HepG2 (cell line): Measurements from ENCODE around the gene ARFGEF3. TPM values are rescaled to one million over a fixed set of nuclear protein-coding genes. Genes with fewer than 3 reads are reported as not detected.
A peak's percentile ranks its signal among the peaks of the same experiment; 100 is the strongest.

Experiments used
- ATAC-seq: fragments of 200-7000 bp; cut with Tn5 transposase; 3 replicates; pipeline ENCODE4 v1.9.1; 2020; ENCODE audit warnings: mild to moderate bottlenecking, moderate library complexity
- BruUV-seq: library from RNA; stranded (reverse); fragments of 400-500 nt; replicated peaks from 2 replicates; lab custom pipeline; 2021; lab: Mats Ljungman, UMichigan
- CTCF ChIA-PET: fragments of 300-600 bp; formaldehyde crosslinking; extraction: SDS; loops from one replicate; lab custom pipeline; 2021; ENCODE audit warnings: low total read pairs, inconsistent platforms, low intra/inter-chr PET ratio; lab: Yijun Ruan, JAX
- POLR2A ChIA-PET: fragments of 350-600 bp; sonication (Branson Sonifier 250); formaldehyde crosslinking; loops from one replicate; lab custom pipeline; 2020; ENCODE audit warnings: antibody characterized with exemption, inconsistent platforms; lab: Yijun Ruan, JAX
- DNase-seq: peaks from one replicate; pipeline ENCODE4 v3.0.0-alpha.2; 2015; ENCODE audit warnings: low spot score
- FAIRE-seq: peaks from 3 replicates; lab custom pipeline; 2011; peaks lifted over from hg19 to GRCh38; lab: Jason Lieb, UNC
- H2AFZ ChIP-seq: one replicate; pipeline ENCODE4 v1.6.1; 2011; ENCODE audit warnings: low read length, inconsistent platforms
- H3K27ac ChIP-seq: fragments of 300-600 bp; 3 replicates; pipeline ENCODE4 v1.8.0; 2011; ENCODE audit warnings: mixed run types, mild to moderate bottlenecking, mixed read lengths, low read length, inconsistent platforms; ENCODE audit not compliant: insufficient read depth; ENCODE audit errors: extremely low read length
- H3K27me3 ChIP-seq, 2 experiments: fragments of 200-600 bp in 1 of 2; 2 replicates in 1 of 2; 3 replicates in 1 of 2; pipeline versions ENCODE4 v1.6.0 to v1.8.0; 2011; ENCODE audit warnings: low read length in 2 of 2, mild to moderate bottlenecking in 2 of 2, moderate library complexity in 2 of 2, inconsistent platforms in 1 of 2; ENCODE audit not compliant: insufficient read depth in 2 of 2, control insufficient read depth in 1 of 2
- H3K36me3 ChIP-seq, 2 experiments: fragments of 200-600 bp in 1 of 2; replicated peaks in 1 of 2; 2 replicates in 1 of 2; 3 replicates in 1 of 2; pipeline versions ENCODE4 v1.5.1 to v1.8.0; 2011; ENCODE audit warnings: low read length in 2 of 2, inconsistent platforms in 1 of 2; ENCODE audit not compliant: insufficient read depth in 2 of 2, control insufficient read depth in 1 of 2
- H3K4me1 ChIP-seq: 2 replicates; pipeline ENCODE4 v1.5.1; 2012; ENCODE audit warnings: low read length, inconsistent platforms; ENCODE audit not compliant: insufficient read depth
- H3K4me2 ChIP-seq: 2 replicates; pipeline ENCODE4 v1.6.0; 2011; ENCODE audit warnings: low read depth, low read length, inconsistent platforms
- H3K4me3 ChIP-seq, 3 experiments: fragments of 200-600 bp in 1 of 3; sonication (generic), shearing (Covaris generic) in 1 of 3; replicated peaks in 1 of 3; 2 replicates each; pipeline ENCODE4 v1.5.1; 2011 to 2016; ENCODE audit warnings: low read length in 3 of 3, inconsistent platforms in 2 of 3, low read depth in 2 of 3, mild to moderate bottlenecking in 2 of 3, control low read depth in 1 of 3, mixed read lengths in 1 of 3; ENCODE audit not compliant: insufficient read depth in 1 of 3
- H3K79me2 ChIP-seq: one replicate; pipeline ENCODE4 v1.6.1; 2011; ENCODE audit warnings: low read length, inconsistent platforms; ENCODE audit not compliant: insufficient read depth
- H3K9ac ChIP-seq: 2 replicates; pipeline ENCODE4 v1.6.0; 2011; ENCODE audit warnings: mild to moderate bottlenecking, low read depth, low read length, inconsistent platforms; ENCODE audit not compliant: insufficient read depth
- H3K9me3 ChIP-seq: 2 replicates; pipeline ENCODE4 v1.5.1; 2012; ENCODE audit warnings: mild to moderate bottlenecking, low read length
- H4K20me1 ChIP-seq: 2 replicates; pipeline ENCODE4 v1.6.0; 2011; ENCODE audit warnings: inconsistent platforms, mild to moderate bottlenecking, low read length, moderate library complexity; ENCODE audit not compliant: insufficient read depth
- FOXA3 ChIP-seq: IDR thresholded peaks from 2 replicates; pipeline ENCODE4 v1.6.1; 2016; ENCODE audit warnings: missing genetic modification reagents, missing compliant biosample characterization
- HDAC1 ChIP-seq: sonication (generic); formaldehyde crosslinking; IDR thresholded peaks from 2 replicates; pipeline ENCODE4 v1.5.1; 2020; ENCODE audit warnings: mild to moderate bottlenecking, missing genetic modification reagents
- KAT8 ChIP-seq: IDR thresholded peaks from 2 replicates; pipeline ENCODE4 v1.6.1; 2016; ENCODE audit warnings: missing genetic modification reagents, missing compliant biosample characterization
- MEF2D ChIP-seq: sonication (generic); formaldehyde crosslinking; IDR thresholded peaks from 2 replicates; pipeline ENCODE4 v1.5.1; 2020; ENCODE audit warnings: mild to moderate bottlenecking, missing genetic modification reagents
- MIXL1 ChIP-seq: IDR thresholded peaks from 2 replicates; pipeline ENCODE4 v1.6.1; 2016
- TARDBP ChIP-seq: sonication (generic); formaldehyde crosslinking; IDR thresholded peaks from 2 replicates; pipeline ENCODE4 v1.8.0; 2022; ENCODE audit warnings: mild to moderate bottlenecking, missing genetic modification reagents
- XRCC5 ChIP-seq: fragments of 200-400 bp; formaldehyde crosslinking; optimal IDR thresholded peaks from 2 replicates; pipeline ENCODE3; 2017; ENCODE audit warnings: mild to moderate bottlenecking, low read length
- ZNF138 ChIP-seq: sonication (generic); formaldehyde crosslinking; IDR thresholded peaks from 2 replicates; pipeline ENCODE4 v1.5.0; 2020; ENCODE audit warnings: mild to moderate bottlenecking, low read depth, missing genetic modification reagents
- ZNF260 ChIP-seq: sonication (generic); formaldehyde crosslinking; IDR thresholded peaks from 2 replicates; pipeline ENCODE4 v1.4.0; 2020; ENCODE audit warnings: missing genetic modification reagents, low read depth, mild to moderate bottlenecking, borderline replicate concordance
- ZNF292 ChIP-seq: sonication (generic); formaldehyde crosslinking; IDR thresholded peaks from 2 replicates; pipeline ENCODE4 v1.8.1; 2022; ENCODE audit warnings: mild to moderate bottlenecking, low read depth, missing genetic modification reagents, borderline replicate concordance
- ZNF484 ChIP-seq: sonication (generic); formaldehyde crosslinking; IDR thresholded peaks from 2 replicates; pipeline ENCODE4 v1.5.1; 2020; ENCODE audit warnings: mild to moderate bottlenecking, low read depth, missing genetic modification reagents, borderline replicate concordance
- WGBS: methylation state at CpG from one replicate; pipeline ENCODE4 v1.1.6; 2017; ENCODE audit warnings: low lambda C conversion rate; 5-methylcytosine and 5-hydroxymethylcytosine counted together
- in situ Hi-C: cut with HindIII; loops from 2 replicates; pipeline ENCODE4 v1.10.0; 2017; ENCODE audit warnings: low pct_unique_long_range_greater_than_20kb; ENCODE audit not compliant: extremely low pct_ligation_motif_present
- intact Hi-C: fragments of 100-400 bp; cut with micrococcal nuclease; formaldehyde crosslinking; loops from one replicate; pipeline ENCODE4 v1.10.0; 2022; ENCODE audit not compliant: unreplicated experiment
- polyA plus RNA-seq, 8 experiments: library from polyadenylated mRNA; depleted of rRNA in 3 of 8; stranded (reverse) in 7 of 8; unstranded in 1 of 8; fragments of >200 nt; fragmentation: Illumina TruSeq in 4 of 8; extraction: Trizol in 4 of 8; gene quantifications; 2 replicates each; pipeline versions ENCODE4 v1.2.1 to v1.2.3, GENCODE V29; 2011 to 2016; ENCODE audit warnings: low read depth in 4 of 8, missing spikeins in 1 of 8, mixed read lengths in 1 of 8; ENCODE audit not compliant: insufficient read depth in 1 of 8
- total RNA-seq, 5 experiments: library from RNA; depleted of rRNA; stranded (reverse); fragments of >200 nt; fragmentation: Illumina TruSeq; extraction: Trizol; gene quantifications; 2 replicates each; pipeline ENCODE4 v1.2.3, GENCODE V29; 2016; ENCODE audit warnings: low read depth in 1 of 5
- TF ChIP-seq, protein P1 (sequence below): sonication (generic); formaldehyde crosslinking; IDR thresholded peaks from 2 replicates; pipeline ENCODE4 v1.4.0; 2020; ENCODE audit warnings: missing genetic modification reagents, borderline replicate concordance
- TF ChIP-seq, protein P2 (sequence below): IDR thresholded peaks from 2 replicates; pipeline ENCODE4 v1.6.1; 2016
- TF ChIP-seq, protein P3 (sequence below): sonication (generic); formaldehyde crosslinking; IDR thresholded peaks from 2 replicates; pipeline ENCODE4 v1.5.0; 2020; ENCODE audit warnings: mild to moderate bottlenecking, missing genetic modification reagents, borderline replicate concordance
- TF ChIP-seq, protein P4 (sequence below): IDR thresholded peaks from 2 replicates; pipeline ENCODE4 v1.6.1; 2016; ENCODE audit warnings: missing compliant biosample characterization, missing genetic modification reagents, borderline replicate concordance
- TF ChIP-seq, protein P5 (sequence below): IDR thresholded peaks from 2 replicates; pipeline ENCODE4 v1.6.1; 2016; ENCODE audit warnings: mild to moderate bottlenecking, missing biosample characterization, missing genetic modification reagents

The ARFGEF3 gene
- total and polyA plus RNA-seq, 2 of the 13 experiments (the other 11 are each of a cell fraction or from before 2014, with no cell fraction given): 0.60 to 2.6 TPM

DNA sequence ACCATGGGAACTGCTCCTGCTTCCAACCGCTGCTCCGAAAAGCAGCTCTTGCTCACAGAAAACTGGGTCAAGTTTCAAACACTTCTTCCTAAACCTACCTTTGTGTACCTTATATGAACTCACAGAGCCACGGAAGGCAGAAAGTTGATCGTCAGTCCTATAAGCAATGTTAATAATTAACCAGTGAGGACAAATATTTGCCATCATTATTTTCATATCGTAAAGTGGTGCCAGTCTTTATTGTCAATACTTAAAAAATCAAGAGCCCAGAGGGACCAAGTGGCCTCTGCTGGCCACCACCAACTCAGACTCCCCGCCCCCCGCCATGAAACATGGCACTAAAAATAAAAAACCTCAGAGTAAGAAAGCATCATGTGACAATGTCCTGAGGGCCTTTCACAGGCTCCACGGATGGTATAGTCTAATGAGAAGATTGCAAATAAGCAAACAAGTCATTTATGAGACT, 65.6 kb downstream of the ARFGEF3 start:
- in situ Hi-C loops: no loop called here
- no peaks in the 10 kb centered on the region for H3K27me3 ChIP-seq
- H3K9me3 ChIP-seq: no peaks in the 10 kb centered on the region
- H3K4me2 ChIP-seq: peak overlapping the region; percentile 70
- no peaks in the 10 kb centered on the region for H3K36me3 ChIP-seq
- FAIRE-seq (no peak), DNase-seq (peak; percentile 80), ATAC-seq (peak; percentile 69)
- ChIA-PET CTCF (no interaction called here), POLR2A (interaction anchor here (1.1 kb wide), 1 partner anchor 58 kb away, joined by 5 read pairs; no protein-coding TSS in a partner anchor)
- H4K20me1 ChIP-seq: no peaks in the 10 kb centered on the region
- H3K4me3 ChIP-seq: peak overlapping the region in 2 of 3 experiments; percentile 4 to 41; a peak in 2 of 6 replicates
- H2AFZ ChIP-seq: no peak overlapping the region
- peak overlapping the region; percentile 55 for H3K27ac ChIP-seq
- peak overlapping the region; percentile 50 for H3K9ac ChIP-seq
- 20% methylated on average over 8 of the region's 8 CpGs for WGBS
- peaks cover 93% of the 10 kb centered on the region for H3K4me1 ChIP-seq
- BruUV-seq: no TSS peak
- no peaks in the 10 kb centered on the region for H3K79me2 ChIP-seq
- intact Hi-C loops: no loop called here
- TF ChIP-seq, protein P1, sequence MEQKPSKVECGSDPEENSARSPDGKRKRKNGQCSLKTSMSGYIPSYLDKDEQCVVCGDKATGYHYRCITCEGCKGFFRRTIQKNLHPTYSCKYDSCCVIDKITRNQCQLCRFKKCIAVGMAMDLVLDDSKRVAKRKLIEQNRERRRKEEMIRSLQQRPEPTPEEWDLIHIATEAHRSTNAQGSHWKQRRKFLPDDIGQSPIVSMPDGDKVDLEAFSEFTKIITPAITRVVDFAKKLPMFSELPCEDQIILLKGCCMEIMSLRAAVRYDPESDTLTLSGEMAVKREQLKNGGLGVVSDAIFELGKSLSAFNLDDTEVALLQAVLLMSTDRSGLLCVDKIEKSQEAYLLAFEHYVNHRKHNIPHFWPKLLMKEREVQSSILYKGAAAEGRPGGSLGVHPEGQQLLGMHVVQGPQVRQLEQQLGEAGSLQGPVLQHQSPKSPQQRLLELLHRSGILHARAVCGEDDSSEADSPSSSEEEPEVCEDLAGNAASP (CRISPR knock-in tag): peak; percentile 83; the same call in 1 of the 2 replicates
- TF ChIP-seq ZNF138 (CRISPR knock-in tag): no peak
- TF ChIP-seq, protein P2, sequence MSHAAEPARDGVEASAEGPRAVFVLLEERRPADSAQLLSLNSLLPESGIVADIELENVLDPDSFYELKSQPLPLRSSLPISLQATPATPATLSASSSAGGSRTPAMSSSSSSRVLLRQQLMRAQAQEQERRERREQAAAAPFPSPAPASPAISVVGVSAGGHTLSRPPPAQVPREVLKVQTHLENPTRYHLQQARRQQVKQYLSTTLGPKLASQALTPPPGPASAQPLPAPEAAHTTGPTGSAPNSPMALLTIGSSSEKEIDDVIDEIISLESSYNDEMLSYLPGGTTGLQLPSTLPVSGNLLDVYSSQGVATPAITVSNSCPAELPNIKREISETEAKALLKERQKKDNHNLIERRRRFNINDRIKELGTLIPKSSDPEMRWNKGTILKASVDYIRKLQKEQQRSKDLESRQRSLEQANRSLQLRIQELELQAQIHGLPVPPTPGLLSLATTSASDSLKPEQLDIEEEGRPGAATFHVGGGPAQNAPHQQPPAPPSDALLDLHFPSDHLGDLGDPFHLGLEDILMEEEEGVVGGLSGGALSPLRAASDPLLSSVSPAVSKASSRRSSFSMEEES: 0 out of 2 replicates have a peak, but pooled peaks have one; percentile 27
- peak; percentile 19 for TF ChIP-seq XRCC5
- TF ChIP-seq MEF2D (CRISPR knock-in tag): 0 out of 2 replicates have a peak, but pooled peaks have one; percentile 19
- TF ChIP-seq, protein P3, sequence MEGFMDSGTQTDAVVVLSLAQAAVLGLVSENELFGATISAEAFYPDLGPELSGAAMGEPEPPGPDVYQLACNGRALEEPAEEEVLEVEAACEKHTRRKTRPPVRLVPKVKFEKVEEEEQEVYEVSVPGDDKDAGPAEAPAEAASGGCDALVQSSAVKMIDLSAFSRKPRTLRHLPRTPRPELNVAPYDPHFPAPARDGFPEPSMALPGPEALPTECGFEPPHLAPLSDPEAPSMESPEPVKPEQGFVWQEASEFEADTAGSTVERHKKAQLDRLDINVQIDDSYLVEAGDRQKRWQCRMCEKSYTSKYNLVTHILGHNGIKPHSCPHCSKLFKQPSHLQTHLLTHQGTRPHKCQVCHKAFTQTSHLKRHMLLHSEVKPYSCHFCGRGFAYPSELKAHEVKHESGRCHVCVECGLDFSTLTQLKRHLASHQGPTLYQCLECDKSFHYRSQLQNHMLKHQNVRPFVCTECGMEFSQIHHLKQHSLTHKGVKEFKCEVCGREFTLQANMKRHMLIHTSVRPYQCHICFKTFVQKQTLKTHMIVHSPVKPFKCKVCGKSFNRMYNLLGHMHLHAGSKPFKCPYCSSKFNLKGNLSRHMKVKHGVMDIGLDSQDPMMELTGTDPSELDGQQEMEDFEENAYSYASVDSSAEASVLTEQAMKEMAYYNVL (CRISPR knock-in tag): no peak
- peak; percentile 53 for TF ChIP-seq HDAC1 (CRISPR knock-in tag)
- TF ChIP-seq KAT8: 0 out of 2 replicates have a peak, but pooled peaks have one; percentile 12
- peak; percentile 84; the same call in 1 of the 2 replicates for TF ChIP-seq MIXL1 (CRISPR knock-in tag)
- TF ChIP-seq, protein P4, sequence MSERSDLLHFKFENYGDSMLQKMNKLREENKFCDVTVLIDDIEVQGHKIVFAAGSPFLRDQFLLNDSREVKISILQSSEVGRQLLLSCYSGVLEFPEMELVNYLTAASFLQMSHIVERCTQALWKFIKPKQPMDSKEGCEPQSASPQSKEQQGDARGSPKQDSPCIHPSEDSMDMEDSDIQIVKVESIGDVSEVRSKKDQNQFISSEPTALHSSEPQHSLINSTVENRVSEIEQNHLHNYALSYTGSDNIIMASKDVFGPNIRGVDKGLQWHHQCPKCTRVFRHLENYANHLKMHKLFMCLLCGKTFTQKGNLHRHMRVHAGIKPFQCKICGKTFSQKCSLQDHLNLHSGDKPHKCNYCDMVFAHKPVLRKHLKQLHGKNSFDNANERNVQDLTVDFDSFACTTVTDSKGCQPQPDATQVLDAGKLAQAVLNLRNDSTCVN: no peak
- no peak for TF ChIP-seq ZNF484 (CRISPR knock-in tag)
- peak; percentile 32; the same call in 1 of the 2 replicates for TF ChIP-seq TARDBP (CRISPR knock-in tag)
- TF ChIP-seq FOXA3 (CRISPR knock-in tag): peak; percentile 83; the same call in 1 of the 2 replicates
- TF ChIP-seq, protein P5, sequence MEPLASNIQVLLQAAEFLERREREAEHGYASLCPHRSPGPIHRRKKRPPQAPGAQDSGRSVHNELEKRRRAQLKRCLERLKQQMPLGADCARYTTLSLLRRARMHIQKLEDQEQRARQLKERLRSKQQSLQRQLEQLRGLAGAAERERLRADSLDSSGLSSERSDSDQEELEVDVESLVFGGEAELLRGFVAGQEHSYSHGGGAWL: no peak
- peak; percentile 65; the same call in 1 of the 2 replicates for TF ChIP-seq ZNF292 (CRISPR knock-in tag)
- TF ChIP-seq ZNF260 (CRISPR knock-in tag): no peak
